ENCODE measurements around the gene GLS2. TPM values are rescaled to one million over a fixed set of nuclear protein-coding genes. Genes with fewer than 3 reads are reported as not detected.

Gene GLS2
- total and polyA plus RNA-seq, 9 of the 15 experiments (the other 6 are each of a cell fraction or from before 2014, with no cell fraction given), result 0.11 TPM; not detected in 8

- peak; percentile 56 for TF ChIP-seq TAF1 (IDR thresholded peaks at IDR 0.05; ENCODE audit: control insufficient read depth, extremely low read depth, insufficient read depth, low read length, severe bottlenecking)
- no peak for TF ChIP-seq NR4A1 (CRISPR knock-in tag; IDR thresholded peaks at IDR 0.05)
- TF ChIP-seq NR4A1 (tag; IDR thresholded peaks at IDR 0.05), result peak; percentile 34; the same call in 1 of the 2 replicates
- no peak for TF ChIP-seq PURB (CRISPR knock-in tag; IDR thresholded peaks at IDR 0.05; ENCODE audit: low read depth)
- 0 out of 2 replicates have a peak, but pooled peaks have one; percentile 5 for TF ChIP-seq ZNF316 (IDR thresholded peaks at IDR 0.05)
- no peak for TF ChIP-seq MAFK (IDR thresholded peaks at IDR 0.05; ENCODE audit: low read length)
- peak; percentile 83 for TF ChIP-seq RFX1 (IDR thresholded peaks at IDR 0.05)
- TF ChIP-seq THAP7 (CRISPR knock-in tag; IDR thresholded peaks at IDR 0.05), result no peak
- peak in 1 of 2 experiments; percentile 76; a peak in 3 of 4 replicates for TF ChIP-seq MNT (conservative IDR thresholded peaks at IDR 0.05)
- TF ChIP-seq SAFB2 (IDR thresholded peaks at IDR 0.05; ENCODE audit: borderline replicate concordance, low read depth, low read length, severe bottlenecking), result no peak
- TF ChIP-seq CCNT2 (IDR thresholded peaks at IDR 0.05; ENCODE audit: borderline replicate concordance, extremely low read depth, insufficient read length, low read depth, low read length), result peak; percentile 31
- TF ChIP-seq RFX7 (CRISPR knock-in tag; IDR thresholded peaks at IDR 0.05), result no peak
- no peak for TF ChIP-seq ZNF518B (CRISPR knock-in tag; IDR thresholded peaks at IDR 0.05)
- no peak for TF ChIP-seq ETV1 (tag; conservative IDR thresholded peaks at IDR 0.05; ENCODE audit: low read depth)
- TF ChIP-seq EP400 (IDR thresholded peaks at IDR 0.05), result peak; percentile 73
- TF ChIP-seq ATF7 (IDR thresholded peaks at IDR 0.05), result peak; percentile 75
- no peak for TF ChIP-seq RBM25 (IDR thresholded peaks at IDR 0.05; ENCODE audit: low read depth, low read length, severe bottlenecking)
- TF ChIP-seq SNRNP70 (optimal IDR thresholded peaks at IDR 0.05; ENCODE audit: low read depth, low read length), result no peak
- peak; percentile 58; the same call in 1 of the 2 replicates for TF ChIP-seq THRA (IDR thresholded peaks at IDR 0.05)
These were observed 50.4 kb downstream of the GLS2 start (continued) for GRCh38 chr12:56437430-56438176.

Measured in K562 (cell line).